VCaP (cell line): ENCODE results near the gene MSL1.

Experiments
- H3K27ac ChIP-seq: fragments of 450-650 bp; 2 replicates; pipeline ENCODE4 v1.5.1; 2017
- CTCF ChIP-seq: fragments of 450-650 bp; conservative IDR thresholded peaks from 2 replicates; pipeline ENCODE4 v1.5.1; 2017; ENCODE audit warnings: mild to moderate bottlenecking, moderate library complexity

MSL1 gene

GRCh38 chr17:40103071-40103661, 18.6 kb upstream of the MSL1 start:
- no peak for TF ChIP-seq CTCF
- no peak overlapping the region for H3K27ac ChIP-seq

GRCh38 chr17:40103688-40104087, 18.1 kb upstream of the MSL1 start:
- no peak overlapping the region for H3K27ac ChIP-seq
- no peak for TF ChIP-seq CTCF

GRCh38 chr17:40104594-40105486, 16.9 kb upstream of the MSL1 start:
- no peak overlapping the region for H3K27ac ChIP-seq
- TF ChIP-seq CTCF: no peak

GRCh38 chr17:40105861-40106759, 15.7 kb upstream of the MSL1 start:
- no peak overlapping the region for H3K27ac ChIP-seq
- no peak for TF ChIP-seq CTCF

- H3K27ac ChIP-seq: no peak overlapping the region; the same call in 1 of the 2 replicates
- TF ChIP-seq CTCF: no peak
These were observed 14.8 kb upstream of the MSL1 start for GRCh38 chr17:40106760-40107521.

- no peak for TF ChIP-seq CTCF
- peak overlapping the region; percentile 62 for H3K27ac ChIP-seq
These were observed 14.1 kb upstream of the MSL1 start for GRCh38 chr17:40107522-40108174.
